ENCODE data around the gene SH3D19.
"Not testable (repeated sequence)": the region's sequence is repeated elsewhere in the genome, so short reads cannot be mapped to it uniquely, and the experiment has no call there.

SH3D19 gene

GRCh38 chr4:151325111-151325948, at the start of gene SH3D19:
SH3D19 (minus strand) TSS chr4:151325605; CDS start chr4:151325352, 253 bp downstream.
- DNase-seq = no peak

- DNase-seq = peak; percentile 9
These were observed 37.2 kb upstream of the SH3D19 start for GRCh38 chr4:151362404-151363164.

- no peak for DNase-seq
These were observed 36.6 kb upstream of the SH3D19 start for GRCh38 chr4:151361966-151362365.

GRCh38 chr4:151361126-151361525, 35.7 kb upstream of the SH3D19 start:
- DNase-seq = no peak

- DNase-seq = no peak
These were observed 34.2 kb upstream of the SH3D19 start for GRCh38 chr4:151359576-151359975.

GRCh38 chr4:151358266-151358665, 32.9 kb upstream of the SH3D19 start:
- DNase-seq = no peak

- DNase-seq = no peak
These were observed 31.1 kb upstream of the SH3D19 start for GRCh38 chr4:151356510-151356909.

GRCh38 chr4:151355155-151355554, 29.8 kb upstream of the SH3D19 start:
- DNase-seq = no peak

GRCh38 chr4:151347490-151348235, 22.3 kb upstream of the SH3D19 start:
- no peak for DNase-seq

- DNase-seq = no peak
These were observed 19.5 kb upstream of the SH3D19 start for GRCh38 chr4:151344948-151345347.

GRCh38 chr4:151340751-151341385, 15.5 kb upstream of the SH3D19 start:
- no peak for DNase-seq

GRCh38 chr4:151339467-151339866, 14.1 kb upstream of the SH3D19 start:
- DNase-seq = no peak

- no peak for DNase-seq
These were observed 6.1 kb upstream of the SH3D19 start for GRCh38 chr4:151331276-151332042.

- DNase-seq = no peak
These were observed 4.0 kb upstream of the SH3D19 start for GRCh38 chr4:151329217-151330007.

GRCh38 chr4:151325949-151326246, 493 bp upstream of the SH3D19 start:
- DNase-seq = no peak

GRCh38 chr4:151324752-151325110, 674 bp downstream of the SH3D19 start:
- no peak for DNase-seq

- no peak for DNase-seq
These were observed 1.2 kb downstream of the SH3D19 start for GRCh38 chr4:151324124-151324751.

- DNase-seq = no peak
These were observed 1.7 kb downstream of the SH3D19 start for GRCh38 chr4:151323667-151324066.

GRCh38 chr4:151322570-151322969, 2.8 kb downstream of the SH3D19 start:
- no peak for DNase-seq

- DNase-seq = not testable (repeated sequence)
These were observed 3.2 kb downstream of the SH3D19 start for GRCh38 chr4:151322161-151322560.

GRCh38 chr4:151321586-151321985, 3.8 kb downstream of the SH3D19 start:
- DNase-seq = no peak

Measured in NCI-H2081 treated with DMSO at 0.1 percent for 48 hours (cell line).